KG1 (cell line): Measurements from ENCODE around the gene KIF6.

Experiments used
- DNase-seq: peaks from one replicate; lab custom pipeline; 2025; lab: John Stamatoyannopoulos, UW

Gene KIF6

GRCh38 chr6:39451831-39452230, 273.4 kb downstream of the KIF6 start:
- DNase-seq, result no peak

- DNase-seq, result no peak
Measured at GRCh38 chr6:39449022-39449421, 276.2 kb downstream of the KIF6 start.

- no peak for DNase-seq
Measured at GRCh38 chr6:39446909-39447308, 278.3 kb downstream of the KIF6 start.

GRCh38 chr6:39445667-39446066, 279.5 kb downstream of the KIF6 start:
- DNase-seq, result no peak

- DNase-seq, result no peak
Measured at GRCh38 chr6:39444479-39445019, 280.7 kb downstream of the KIF6 start.

- no peak for DNase-seq
Measured at GRCh38 chr6:39441986-39442385, 283.2 kb downstream of the KIF6 start.

GRCh38 chr6:39441301-39441700, 283.9 kb downstream of the KIF6 start:
- DNase-seq, result no peak

- no peak for DNase-seq
Measured at GRCh38 chr6:39440039-39440426, 285.2 kb downstream of the KIF6 start.

GRCh38 chr6:39439342-39440038, 285.7 kb downstream of the KIF6 start:
- DNase-seq, result no peak

GRCh38 chr6:39433630-39434029, 291.6 kb downstream of the KIF6 start:
- no peak for DNase-seq

GRCh38 chr6:39432330-39433025, 292.7 kb downstream of the KIF6 start:
- DNase-seq, result no peak

- no peak for DNase-seq
Measured at GRCh38 chr6:39430871-39431523, 294.2 kb downstream of the KIF6 start.

GRCh38 chr6:39430446-39430845, 294.8 kb downstream of the KIF6 start:
- no peak for DNase-seq

GRCh38 chr6:39428816-39429215, 296.4 kb downstream of the KIF6 start:
- no peak for DNase-seq

GRCh38 chr6:39428152-39428551, 297.1 kb downstream of the KIF6 start:
- no peak for DNase-seq

GRCh38 chr6:39426073-39426456, 299.1 kb downstream of the KIF6 start:
- no peak for DNase-seq

- DNase-seq, result no peak
Measured at GRCh38 chr6:39425346-39426072, 299.7 kb downstream of the KIF6 start.

- DNase-seq, result no peak
Measured at GRCh38 chr6:39424831-39425230, 300.4 kb downstream of the KIF6 start.

- no peak for DNase-seq
Measured at GRCh38 chr6:39422238-39422637, 303.0 kb downstream of the KIF6 start.

GRCh38 chr6:39421383-39422225, 303.6 kb downstream of the KIF6 start:
- DNase-seq, result no peak
